ENCODE measurements around the gene COL16A1. TPM values are rescaled to one million over a fixed set of nuclear protein-coding genes. Genes with fewer than 3 reads are reported as not detected.

The COL16A1 gene
- polyA plus RNA-seq, 3 donors: 0.13 TPM; not detected in 2

DNA sequence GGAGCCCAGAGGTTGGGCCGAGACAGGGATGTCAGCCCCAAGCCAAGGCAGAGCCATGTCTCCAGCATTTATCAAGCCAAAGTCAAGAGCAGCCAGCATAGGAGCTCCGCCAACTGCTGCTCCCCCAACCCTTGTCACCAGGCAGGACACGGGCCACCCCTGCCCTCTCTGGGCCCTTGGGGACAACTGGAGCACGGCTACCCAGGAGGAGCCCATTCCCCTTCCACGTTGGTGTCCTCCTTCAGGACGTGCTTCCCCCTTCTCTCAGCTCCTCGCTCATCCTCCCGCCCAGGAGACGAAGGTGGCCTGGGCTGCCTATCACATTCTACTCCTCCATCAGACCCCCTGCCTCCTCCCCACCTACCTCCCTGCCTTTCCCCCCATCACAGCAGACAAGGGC, 39.3 kb downstream of the COL16A1 start:
- intact Hi-C loops (cut with micrococcal nuclease): loop anchor here (1.0 to 10.0 kb wide), 3 partner anchors 125 to 400 kb away; no protein-coding TSS in a partner anchor
- Histone ChIP-seq H3K9me3 (replicated peaks in 1 of 2; ENCODE audit: control insufficient read depth in 1 of 2, insufficient read depth in 1 of 2, low read length in 2 of 2) (no peaks in the 10 kb centered on the region), H3K36me3 (replicated peaks in 1 of 2; ENCODE audit: control insufficient read depth in 1 of 2, insufficient read depth in 2 of 2, low read length in 2 of 2) (no peaks in the 10 kb centered on the region), H4K20me1 (ENCODE audit: insufficient read depth, low read length) (no peaks in the 10 kb centered on the region), H3K27me3 (ENCODE audit: control insufficient read depth in 2 of 2, insufficient read depth in 2 of 2, low read length in 2 of 2) (peaks cover 0 to 5% of the 10 kb centered on the region in 2 donors), H2AFZ (ENCODE audit: insufficient read depth, low read depth, low read length, poor library complexity, severe bottlenecking) (no peak overlapping the region), H3K4me1 (ENCODE audit: control insufficient read depth in 1 of 2, insufficient read depth in 2 of 2, low read length in 2 of 2) (no peaks in the 10 kb centered on the region), H3K4me2 (replicated peaks; ENCODE audit: extremely low read depth, low read length, poor library complexity, severe bottlenecking) (no peak overlapping the region), H3K27ac (ENCODE audit: low read depth in 1 of 2, low read length in 2 of 2) (no peak overlapping the region), H3K79me2 (ENCODE audit: insufficient read depth, low read length) (no peaks in the 10 kb centered on the region), H3K9ac (ENCODE audit: insufficient read depth, low read length, poor library complexity, severe bottlenecking) (no peak overlapping the region), H3K4me3 (replicated peaks in 1 of 3; ENCODE audit: low read depth in 2 of 3, low read length in 3 of 3) (no peak overlapping the region)
- Mint-ChIP-seq H3K27me3 (ENCODE audit: low read depth in 3 of 3) (peaks cover 6 to 14% (median 9%) of the 10 kb centered on the region in 3 donors), H3K4me3 (no peak overlapping the region), H3K27ac (peak overlapping the region in 1 of 7 donors; percentile 28), H3K4me1 (peaks cover 3% of the 10 kb centered on the region), H3K36me3 (no peaks in the 10 kb centered on the region), H3K9me3 (peaks cover 0 to under 1% (median 0%) of the 10 kb centered on the region in 7 donors)
- whole genome bisulfite sequencing (ENCODE audit: insufficient coverage): 89% methylated on average over 9 of the region's 9 CpGs
- no peak for DNase-seq
- TF ChIP-seq, protein P1, sequence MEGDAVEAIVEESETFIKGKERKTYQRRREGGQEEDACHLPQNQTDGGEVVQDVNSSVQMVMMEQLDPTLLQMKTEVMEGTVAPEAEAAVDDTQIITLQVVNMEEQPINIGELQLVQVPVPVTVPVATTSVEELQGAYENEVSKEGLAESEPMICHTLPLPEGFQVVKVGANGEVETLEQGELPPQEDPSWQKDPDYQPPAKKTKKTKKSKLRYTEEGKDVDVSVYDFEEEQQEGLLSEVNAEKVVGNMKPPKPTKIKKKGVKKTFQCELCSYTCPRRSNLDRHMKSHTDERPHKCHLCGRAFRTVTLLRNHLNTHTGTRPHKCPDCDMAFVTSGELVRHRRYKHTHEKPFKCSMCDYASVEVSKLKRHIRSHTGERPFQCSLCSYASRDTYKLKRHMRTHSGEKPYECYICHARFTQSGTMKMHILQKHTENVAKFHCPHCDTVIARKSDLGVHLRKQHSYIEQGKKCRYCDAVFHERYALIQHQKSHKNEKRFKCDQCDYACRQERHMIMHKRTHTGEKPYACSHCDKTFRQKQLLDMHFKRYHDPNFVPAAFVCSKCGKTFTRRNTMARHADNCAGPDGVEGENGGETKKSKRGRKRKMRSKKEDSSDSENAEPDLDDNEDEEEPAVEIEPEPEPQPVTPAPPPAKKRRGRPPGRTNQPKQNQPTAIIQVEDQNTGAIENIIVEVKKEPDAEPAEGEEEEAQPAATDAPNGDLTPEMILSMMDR (IDR thresholded peaks at IDR 0.05): no peak

DNA sequence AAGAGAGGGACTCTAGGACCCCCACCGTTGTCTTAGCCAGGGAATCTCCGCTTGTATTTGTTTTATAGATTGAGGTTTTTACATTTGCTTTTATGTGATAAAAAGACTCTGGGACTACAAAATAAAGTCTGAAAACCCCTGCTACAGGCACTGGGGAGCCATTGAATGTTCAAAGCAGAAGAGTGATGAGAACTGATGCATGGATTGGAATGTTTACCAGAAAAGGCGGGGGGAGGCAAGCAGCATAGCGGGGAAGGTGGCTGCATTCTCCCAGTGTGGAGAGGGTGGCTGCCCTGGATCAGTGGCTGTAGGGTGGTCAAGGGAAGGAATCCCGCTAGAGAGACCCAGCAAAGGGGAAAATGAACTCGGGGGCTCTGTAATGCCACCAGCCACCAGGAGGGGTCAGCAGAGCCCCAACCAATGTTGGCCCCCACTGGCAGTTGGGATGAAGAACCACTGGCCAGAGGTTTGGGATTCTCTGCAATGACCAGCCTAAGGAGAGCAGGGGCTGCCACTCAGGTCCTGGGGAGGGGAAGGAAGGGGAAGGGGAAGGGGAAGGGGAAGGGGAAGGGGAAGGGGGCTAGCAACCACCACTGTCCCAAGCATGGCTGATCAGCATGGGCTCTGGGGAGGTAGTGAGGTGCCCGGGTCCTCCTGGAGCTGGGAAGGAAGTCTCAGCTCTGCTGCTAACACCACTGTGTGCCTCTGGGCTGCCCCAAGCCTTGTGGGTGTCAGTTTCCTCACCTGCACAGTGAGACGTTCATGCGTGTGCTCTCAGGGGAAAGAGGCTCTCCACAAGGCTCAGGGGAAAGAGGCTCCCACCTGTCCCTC, 40.0 kb downstream of the COL16A1 start:
- Mint-ChIP-seq H3K27me3 (ENCODE audit: low read depth in 3 of 3) (peaks cover 2 to 7% (median 6%) of the 10 kb centered on the region in 3 donors), H3K4me3 (no peak overlapping the region), H3K36me3 (no peaks in the 10 kb centered on the region), H3K9me3 (no peaks in the 10 kb centered on the region), H3K4me1 (peaks cover 2% of the 10 kb centered on the region), H3K27ac (no peak overlapping the region)
- no peaks in the 10 kb centered on the region for H3K36me3 ChIP-seq (replicated peaks in 1 of 2; ENCODE audit: control insufficient read depth in 1 of 2, insufficient read depth in 2 of 2, low read length in 2 of 2)
- H3K9ac ChIP-seq (ENCODE audit: insufficient read depth, low read length, poor library complexity, severe bottlenecking): no peak overlapping the region
- H4K20me1 ChIP-seq (ENCODE audit: insufficient read depth, low read length): no peaks in the 10 kb centered on the region
- WGBS (ENCODE audit: insufficient coverage): 52% methylated on average over 8 of the region's 9 CpGs
- intact Hi-C loops (cut with micrococcal nuclease): loop anchor here (1.0 to 10.0 kb wide), 4 partner anchors 125 to 401 kb away; no protein-coding TSS in a partner anchor
- peaks cover 0 to 3% of the 10 kb centered on the region in 2 donors for H3K4me1 ChIP-seq (ENCODE audit: control insufficient read depth in 1 of 2, insufficient read depth in 2 of 2, low read length in 2 of 2)
- H3K4me2 ChIP-seq (replicated peaks; ENCODE audit: extremely low read depth, low read length, poor library complexity, severe bottlenecking): no peak overlapping the region
- no peak overlapping the region for H3K4me3 ChIP-seq (replicated peaks in 1 of 3; ENCODE audit: low read depth in 2 of 3, low read length in 3 of 3)
- TF ChIP-seq, protein P1 (IDR thresholded peaks at IDR 0.05): peak; percentile 89
- peak; percentile 24 to 59 (median 51) for DNase-seq
- H3K27me3 ChIP-seq (ENCODE audit: control insufficient read depth in 2 of 2, insufficient read depth in 2 of 2, low read length in 2 of 2): no peaks in the 10 kb centered on the region
- no peaks in the 10 kb centered on the region for H3K79me2 ChIP-seq (ENCODE audit: insufficient read depth, low read length)
- H3K27ac ChIP-seq (ENCODE audit: low read depth in 1 of 2, low read length in 2 of 2): no peak overlapping the region
- no peak overlapping the region for H2AFZ ChIP-seq (ENCODE audit: insufficient read depth, low read depth, low read length, poor library complexity, severe bottlenecking)
- no peaks in the 10 kb centered on the region for H3K9me3 ChIP-seq (replicated peaks in 1 of 2; ENCODE audit: control insufficient read depth in 1 of 2, insufficient read depth in 1 of 2, low read length in 2 of 2)

Data from CD14-positive monocyte (primary cell).